Astrocyte (in vitro differentiated cells and primary cell): Measurements from ENCODE around the gene SNCB.

ENCODE experiments used
- CTCF ChIP-seq: IDR thresholded peaks from 2 replicates; pipeline ENCODE4 v1.5.1; 2011; ENCODE audit warnings: low read depth, mild to moderate bottlenecking, inconsistent platforms, low read length, moderate library complexity; ENCODE audit not compliant: insufficient read depth
- EZH2 ChIP-seq: IDR thresholded peaks from 2 replicates; pipeline ENCODE4 v1.6.1; 2012; ENCODE audit warnings: mild to moderate bottlenecking, low read length, inconsistent platforms; ENCODE audit not compliant: insufficient read depth

GRCh38 chr5:176663566-176663965 lies 33.2 kb upstream of the SNCB start:
- TF ChIP-seq CTCF (no peak), EZH2 (no peak)
